SU-DHL-6 (cell line): Measurements from ENCODE around the gene UTP4.

Experiments used
- H2AFZ ChIP-seq: fragments of 200-600 bp; sonication (generic); 2 replicates; pipeline ENCODE4 v1.6.1; 2014; ENCODE audit warnings: low read depth, mild to moderate bottlenecking, moderate library complexity, mixed read lengths, antibody characterized with exemption, low read length; ENCODE audit not compliant: severe bottlenecking
- H3F3A ChIP-seq: fragments of 200-600 bp; shearing (Covaris generic); 2 replicates; pipeline ENCODE4 v1.6.0; 2016; ENCODE audit warnings: antibody characterized with exemption, mild to moderate bottlenecking; ENCODE audit not compliant: insufficient read depth
- H3K27ac ChIP-seq: fragments of 200-600 bp; sonication (generic); 2 replicates; pipeline ENCODE4 v1.5.1; 2016; ENCODE audit warnings: low read depth, mild to moderate bottlenecking, low read length, moderate library complexity, mixed read lengths
- H3K27me3 ChIP-seq: fragments of 200-600 bp; sonication (generic), shearing (Covaris generic); 2 replicates; pipeline ENCODE4 v1.6.0; 2014; ENCODE audit warnings: mild to moderate bottlenecking, low read length
- H3K36me3 ChIP-seq: fragments of 200-600 bp; sonication (generic); 2 replicates; pipeline ENCODE4 v1.6.1; 2014; ENCODE audit warnings: mild to moderate bottlenecking, low read length, mixed read lengths
- H3K4me2 ChIP-seq: fragments of 300-600, 200-600 bp; shearing (Covaris generic), sonication (generic); 2 replicates; pipeline ENCODE4 v1.6.0; 2014; ENCODE audit warnings: low read length, low read depth, mild to moderate bottlenecking; ENCODE audit not compliant: poor library complexity, severe bottlenecking
- H3K4me3 ChIP-seq: fragments of 200-600 bp; sonication (generic); 2 replicates; pipeline ENCODE4 v1.5.1; 2014; ENCODE audit warnings: antibody characterized with exemption, low read length, mild to moderate bottlenecking, mixed read lengths; ENCODE audit not compliant: insufficient read depth, poor library complexity, severe bottlenecking
- H3K79me2 ChIP-seq: fragments of 200-600 bp; sonication (generic); 2 replicates; pipeline ENCODE4 v1.6.1; 2014; ENCODE audit warnings: mild to moderate bottlenecking, low read length, moderate library complexity; ENCODE audit not compliant: insufficient read depth
- H3K9ac ChIP-seq: fragments of 200-600 bp; sonication (generic); 2 replicates; pipeline ENCODE4 v1.7.0; 2014; ENCODE audit warnings: mild to moderate bottlenecking, low read length
- H3K9me2 ChIP-seq: fragments of 200-600 bp; sonication (generic); replicated peaks from 2 replicates; pipeline ENCODE4 v1.6.1; 2014; ENCODE audit warnings: low read length; ENCODE audit not compliant: insufficient read depth
- H3K9me3 ChIP-seq: fragments of 200-600 bp; sonication (generic); 2 replicates; pipeline ENCODE4 v1.6.1; 2014; ENCODE audit warnings: low read length, mixed read lengths; ENCODE audit not compliant: insufficient read depth
- H4K20me1 ChIP-seq: fragments of 200-600 bp; sonication (generic); 2 replicates; pipeline ENCODE4 v1.6.1; 2014; ENCODE audit warnings: low read depth, mild to moderate bottlenecking, antibody characterized with exemption, low read length, moderate library complexity, mixed read lengths
- EZH2phosphoT487 ChIP-seq: fragments of 200-600 bp; sonication (generic), shearing (Covaris generic); conservative IDR thresholded peaks from 2 replicates; pipeline ENCODE4 v1.6.1; 2018; ENCODE audit warnings: mild to moderate bottlenecking, antibody characterized with exemption, low read length, moderate library complexity, mixed read lengths
- TF ChIP-seq, protein P1 (sequence below): fragments of 200-600 bp; sonication (generic); IDR thresholded peaks from one replicate; pipeline ENCODE4 v1.5.1; 2017; ENCODE audit warnings: antibody characterized with exemption, mild to moderate bottlenecking, low read length, moderate library complexity; ENCODE audit not compliant: insufficient read depth, poor library complexity, severe bottlenecking

Gene UTP4

DNA sequence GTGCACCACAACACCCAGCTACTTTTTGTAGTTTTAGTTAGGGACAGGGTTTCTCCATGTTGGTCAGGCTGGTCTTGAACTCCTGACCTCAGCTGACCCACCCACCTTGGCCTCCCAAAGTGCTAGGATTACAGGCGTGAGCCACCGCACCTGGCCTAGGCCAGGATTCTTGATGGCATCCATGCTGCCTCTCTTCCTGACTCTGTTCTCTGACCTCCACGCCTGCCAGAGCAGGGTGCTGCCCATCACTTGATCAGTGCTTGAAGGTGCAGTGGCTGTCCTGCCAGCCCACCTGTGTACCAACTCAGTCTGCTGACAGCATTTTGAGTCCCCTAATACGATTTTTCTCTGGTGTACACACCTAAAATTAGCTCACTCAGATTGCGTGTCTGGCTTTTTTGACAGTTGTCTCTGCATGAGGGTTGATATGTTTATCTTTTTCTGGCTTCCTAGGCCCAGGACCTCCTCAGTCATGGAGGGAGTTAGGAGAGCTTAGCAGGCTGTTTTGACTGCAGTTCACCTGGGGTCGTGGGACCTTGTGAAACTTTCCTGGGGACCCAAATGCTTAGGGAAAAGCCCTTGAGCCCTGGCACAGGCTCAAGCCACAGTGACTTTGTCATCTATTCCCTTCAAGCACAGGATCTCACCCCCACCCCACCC lies 21.1 kb upstream of the UTP4 start:
- H3K9me3 ChIP-seq = no peaks in the 10 kb centered on the region
- H2AFZ ChIP-seq = no peak overlapping the region
- no peaks in the 10 kb centered on the region for H3F3A ChIP-seq
- no peak overlapping the region for H3K4me2 ChIP-seq
- H3K79me2 ChIP-seq = no peaks in the 10 kb centered on the region
- H3K9ac ChIP-seq = no peak overlapping the region
- H3K4me3 ChIP-seq = no peak overlapping the region
- TF ChIP-seq, protein P1, sequence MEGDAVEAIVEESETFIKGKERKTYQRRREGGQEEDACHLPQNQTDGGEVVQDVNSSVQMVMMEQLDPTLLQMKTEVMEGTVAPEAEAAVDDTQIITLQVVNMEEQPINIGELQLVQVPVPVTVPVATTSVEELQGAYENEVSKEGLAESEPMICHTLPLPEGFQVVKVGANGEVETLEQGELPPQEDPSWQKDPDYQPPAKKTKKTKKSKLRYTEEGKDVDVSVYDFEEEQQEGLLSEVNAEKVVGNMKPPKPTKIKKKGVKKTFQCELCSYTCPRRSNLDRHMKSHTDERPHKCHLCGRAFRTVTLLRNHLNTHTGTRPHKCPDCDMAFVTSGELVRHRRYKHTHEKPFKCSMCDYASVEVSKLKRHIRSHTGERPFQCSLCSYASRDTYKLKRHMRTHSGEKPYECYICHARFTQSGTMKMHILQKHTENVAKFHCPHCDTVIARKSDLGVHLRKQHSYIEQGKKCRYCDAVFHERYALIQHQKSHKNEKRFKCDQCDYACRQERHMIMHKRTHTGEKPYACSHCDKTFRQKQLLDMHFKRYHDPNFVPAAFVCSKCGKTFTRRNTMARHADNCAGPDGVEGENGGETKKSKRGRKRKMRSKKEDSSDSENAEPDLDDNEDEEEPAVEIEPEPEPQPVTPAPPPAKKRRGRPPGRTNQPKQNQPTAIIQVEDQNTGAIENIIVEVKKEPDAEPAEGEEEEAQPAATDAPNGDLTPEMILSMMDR = no peak
- no peak for TF ChIP-seq EZH2phosphoT487
- no peaks in the 10 kb centered on the region for H3K36me3 ChIP-seq
- no peaks in the 10 kb centered on the region for H3K9me2 ChIP-seq
- no peak overlapping the region for H3K27ac ChIP-seq
- H3K27me3 ChIP-seq = no peaks in the 10 kb centered on the region
- H4K20me1 ChIP-seq = no peaks in the 10 kb centered on the region

DNA sequence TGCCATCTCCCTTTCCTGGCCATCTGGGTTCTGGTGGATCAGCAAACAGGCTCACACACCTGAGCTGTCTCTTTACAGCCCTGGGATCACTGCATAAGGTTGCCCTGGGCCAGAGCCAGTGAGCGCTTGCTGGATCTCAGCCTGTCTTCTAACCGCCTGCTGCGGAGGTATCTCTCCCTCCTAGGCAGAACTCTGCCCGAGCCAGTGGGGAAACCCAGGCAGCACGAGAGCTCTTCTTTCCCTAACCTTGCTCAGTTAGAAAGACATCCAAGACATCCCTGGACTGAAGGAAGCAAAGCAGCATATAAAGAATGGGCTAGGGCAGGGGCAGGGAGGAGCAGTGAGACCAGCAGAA lies 20.6 kb upstream of the UTP4 start:
- H3K9me3 ChIP-seq = no peaks in the 10 kb centered on the region
- H3K4me3 ChIP-seq = no peak overlapping the region
- no peak for TF ChIP-seq EZH2phosphoT487
- TF ChIP-seq, protein P1 = no peak
- H3F3A ChIP-seq = no peaks in the 10 kb centered on the region
- no peak overlapping the region for H2AFZ ChIP-seq
- no peaks in the 10 kb centered on the region for H3K9me2 ChIP-seq
- no peak overlapping the region for H3K9ac ChIP-seq
- no peaks in the 10 kb centered on the region for H3K27me3 ChIP-seq
- no peak overlapping the region for H3K27ac ChIP-seq
- H3K79me2 ChIP-seq = no peaks in the 10 kb centered on the region
- H4K20me1 ChIP-seq = no peaks in the 10 kb centered on the region
- H3K36me3 ChIP-seq = no peaks in the 10 kb centered on the region
- no peak overlapping the region for H3K4me2 ChIP-seq

DNA sequence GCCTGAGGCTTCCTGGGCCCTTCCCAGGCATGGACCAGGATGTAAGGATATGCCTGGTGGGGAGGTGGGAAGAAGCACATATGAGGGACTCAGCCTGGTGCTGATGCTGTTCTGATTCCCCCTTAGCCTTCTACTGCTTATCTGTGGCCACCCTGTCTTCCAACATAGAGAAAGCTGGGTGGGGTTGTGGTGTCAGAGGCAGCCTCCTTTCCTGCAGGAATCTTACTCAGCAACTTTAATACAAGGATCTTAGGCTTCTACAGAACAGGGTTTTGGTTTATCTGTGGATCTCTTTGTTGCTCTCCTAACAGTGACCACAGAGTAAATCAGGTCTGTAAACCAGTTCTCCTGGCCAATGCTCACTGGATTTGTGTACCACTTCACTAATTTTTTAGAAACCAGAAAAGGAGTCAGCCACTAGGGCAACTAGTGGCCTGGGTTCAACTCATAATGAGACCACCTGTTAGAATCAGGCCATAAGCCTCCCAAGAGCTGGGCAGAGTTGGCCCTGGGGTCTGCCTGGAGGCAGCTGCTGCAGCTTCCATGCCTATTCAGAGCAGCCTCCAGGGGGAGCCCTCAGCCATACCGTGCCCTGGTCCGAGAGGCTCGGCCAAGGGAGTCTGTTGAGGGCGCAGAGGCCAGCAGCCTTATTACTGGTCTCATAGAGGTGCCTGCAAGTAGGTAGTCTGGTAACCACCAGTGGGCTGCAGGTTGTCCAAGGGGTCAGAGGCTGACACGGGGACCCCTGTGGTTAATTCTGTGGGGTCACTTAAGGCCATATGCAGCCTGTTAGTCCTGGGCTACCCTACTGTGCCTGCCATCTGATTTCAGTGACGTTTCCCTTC lies 19.9 kb upstream of the UTP4 start:
- H3K27ac ChIP-seq = no peak overlapping the region
- H3K79me2 ChIP-seq = no peaks in the 10 kb centered on the region
- H3K9ac ChIP-seq = no peak overlapping the region
- no peaks in the 10 kb centered on the region for H3K9me2 ChIP-seq
- no peak overlapping the region for H3K4me3 ChIP-seq
- no peaks in the 10 kb centered on the region for H3K27me3 ChIP-seq
- no peak overlapping the region for H2AFZ ChIP-seq
- H3F3A ChIP-seq = no peaks in the 10 kb centered on the region
- H3K4me2 ChIP-seq = no peak overlapping the region
- H4K20me1 ChIP-seq = no peaks in the 10 kb centered on the region
- no peak for TF ChIP-seq EZH2phosphoT487
- TF ChIP-seq, protein P1 = peak; percentile 90
- H3K36me3 ChIP-seq = no peaks in the 10 kb centered on the region
- no peaks in the 10 kb centered on the region for H3K9me3 ChIP-seq
